PC-9 (cell line): ENCODE measurements around the gene MTREX. TPM values are rescaled to one million over a fixed set of nuclear protein-coding genes. Genes with fewer than 3 reads are reported as not detected.

Source experiments
- BruUV-seq: library from RNA; stranded (reverse); fragments of 400-500 nt; replicated peaks from 2 replicates; lab custom pipeline; 2021; lab: Mats Ljungman, UMichigan
- CTCF ChIA-PET: fragments of 300-600 bp; sonication (Branson Sonifier 250); formaldehyde crosslinking; loops from one replicate; lab custom pipeline; 2022; ENCODE audit warnings: antibody characterized with exemption; lab: Charles Lee
- POLR2A ChIA-PET: fragments of 300-600 bp; sonication (Branson Sonifier 250); formaldehyde crosslinking; loops from one replicate; lab custom pipeline; 2022; ENCODE audit warnings: antibody characterized with exemption; ENCODE audit not compliant: unreplicated experiment; lab: Charles Lee
- DNase-seq, 2 experiments: peaks; one replicate each; pipeline versions ENCODE4 v3.0.0 to v3.0.0-alpha.2; 2015 to 2022; ENCODE audit warnings: mixed read lengths in 1 of 2
- H2AFZ ChIP-seq: fragments of 200-600 bp; sonication (generic); 2 replicates; pipeline ENCODE4 v1.8.1; 2017; ENCODE audit warnings: antibody characterized with exemption
- H3F3A ChIP-seq: fragments of 200-600 bp; sonication (generic); 2 replicates; pipeline ENCODE4 v1.8.1; 2017; ENCODE audit warnings: antibody characterized with exemption, mild to moderate bottlenecking, low read depth; ENCODE audit not compliant: insufficient read depth
- H3K27ac ChIP-seq: fragments of 200-600 bp; sonication (generic); 2 replicates; pipeline ENCODE4 v1.6.1; 2016; ENCODE audit warnings: mixed run types
- H3K27me3 ChIP-seq: fragments of 200-600 bp; sonication (generic); 2 replicates; pipeline ENCODE4 v1.6.1; 2016; ENCODE audit warnings: low read depth, mixed run types; ENCODE audit not compliant: insufficient read depth
- H3K36me3 ChIP-seq: fragments of 200-600 bp; sonication (generic); 2 replicates; pipeline ENCODE4 v1.6.1; 2016; ENCODE audit warnings: low read depth, mixed run types
- H3K4me1 ChIP-seq: fragments of 200-600 bp; sonication (generic); replicated peaks from 2 replicates; pipeline ENCODE4 v1.6.1; 2016; ENCODE audit warnings: mixed run types; ENCODE audit not compliant: insufficient read depth
- H3K4me2 ChIP-seq: fragments of 200-600 bp; sonication (generic); 2 replicates; pipeline ENCODE4 v1.6.1; 2017; ENCODE audit warnings: mixed run types
- H3K4me3 ChIP-seq: fragments of 200-600 bp; sonication (generic); 2 replicates; pipeline ENCODE4 v1.6.1; 2016; ENCODE audit warnings: mixed run types
- H3K79me2 ChIP-seq: fragments of 200-600 bp; sonication (generic); 2 replicates; pipeline ENCODE4 v1.6.1; 2017; ENCODE audit warnings: low read depth, mixed run types
- H3K9me2 ChIP-seq: fragments of 200-600 bp; sonication (generic); 2 replicates; pipeline ENCODE4 v1.8.1; 2017; ENCODE audit warnings: mild to moderate bottlenecking; ENCODE audit not compliant: insufficient read depth
- H3K9me3 ChIP-seq: fragments of 200-600 bp; sonication (generic); 2 replicates; pipeline ENCODE4 v1.8.1; 2016; ENCODE audit warnings: low read depth; ENCODE audit not compliant: insufficient read depth
- H4K20me1 ChIP-seq: fragments of 200-600 bp; sonication (generic); 2 replicates; pipeline ENCODE4 v1.8.1; 2017; ENCODE audit not compliant: insufficient read depth
- CTCF ChIP-seq: fragments of 200-600 bp; sonication (generic); conservative IDR thresholded peaks from 2 replicates; pipeline ENCODE4 v1.6.1; 2017; ENCODE audit warnings: mixed run types, antibody characterized with exemption, mild to moderate bottlenecking, moderate library complexity
- EZH2 ChIP-seq: fragments of 200-600 bp; sonication (generic); IDR thresholded peaks from 2 replicates; pipeline ENCODE4 v1.8.0; 2017; ENCODE audit warnings: antibody characterized with exemption, low read depth
- intact Hi-C: fragments of 100-400 bp; cut with micrococcal nuclease; formaldehyde crosslinking; loops from one replicate; pipeline ENCODE4 v1.10.0; 2022; ENCODE audit not compliant: unreplicated experiment
- total RNA-seq: library from RNA; stranded (reverse); gene quantifications from 2 replicates; pipeline ENCODE4 v1.2.3, GENCODE V29; 2021

MTREX gene
- total RNA-seq, 1 experiment from 2014 or later = 56.7 TPM

GRCh38 chr5:55371145-55371544 is 63.4 kb downstream of the MTREX start:
- intact Hi-C loops = no loop called here
- no peaks in the 10 kb centered on the region; the same call in 1 of the 2 replicates for H3K9me3 ChIP-seq
- BruUV-seq = no TSS peak
- H3K4me2 ChIP-seq = no peak overlapping the region
- peaks cover 35% of the 10 kb centered on the region for H3K36me3 ChIP-seq
- CTCF ChIA-PET = no interaction called here
- H3K27me3 ChIP-seq = no peaks in the 10 kb centered on the region
- no peaks in the 10 kb centered on the region for H3K4me1 ChIP-seq
- no peaks in the 10 kb centered on the region for H3K79me2 ChIP-seq
- TF ChIP-seq CTCF (no peak), EZH2 (no peak)
- no peaks in the 10 kb centered on the region; the same call in 1 of the 2 replicates for H3K9me2 ChIP-seq
- POLR2A ChIA-PET = no interaction called here
- H4K20me1 ChIP-seq = no peaks in the 10 kb centered on the region
- H3K4me3 ChIP-seq = no peak overlapping the region
- no peak overlapping the region for H2AFZ ChIP-seq
- no peaks in the 10 kb centered on the region for H3F3A ChIP-seq
- H3K27ac ChIP-seq = no peak overlapping the region
- DNase-seq = no peak

GRCh38 chr5:55372130-55372925 is 64.5 kb downstream of the MTREX start:
- Histone ChIP-seq H3F3A (no peaks in the 10 kb centered on the region), H3K36me3 (peaks cover 33% of the 10 kb centered on the region), H3K4me3 (no peak overlapping the region), H3K4me1 (no peaks in the 10 kb centered on the region), H4K20me1 (no peaks in the 10 kb centered on the region), H2AFZ (no peak overlapping the region), H3K4me2 (no peak overlapping the region), H3K79me2 (no peaks in the 10 kb centered on the region), H3K9me3 (no peaks in the 10 kb centered on the region; the same call in 1 of the 2 replicates), H3K27me3 (no peaks in the 10 kb centered on the region), H3K9me2 (no peaks in the 10 kb centered on the region; the same call in 1 of the 2 replicates), H3K27ac (no peak overlapping the region)
- intact Hi-C loops = no loop called here
- DNase-seq = no peak
- TF ChIP-seq CTCF = no peak
- TF ChIP-seq EZH2 = no peak
- BruUV-seq = no TSS peak
- POLR2A ChIA-PET = no interaction called here
- CTCF ChIA-PET = no interaction called here

- Histone ChIP-seq H3K4me3 (no peak overlapping the region), H3K36me3 (peaks cover 20% of the 10 kb centered on the region), H2AFZ (no peak overlapping the region), H3K4me1 (no peaks in the 10 kb centered on the region), H3K27ac (no peak overlapping the region), H3F3A (no peaks in the 10 kb centered on the region), H3K27me3 (no peaks in the 10 kb centered on the region), H4K20me1 (no peaks in the 10 kb centered on the region), H3K79me2 (no peaks in the 10 kb centered on the region), H3K9me2 (no peaks in the 10 kb centered on the region), H3K9me3 (no peaks in the 10 kb centered on the region; the same call in 1 of the 2 replicates), H3K4me2 (no peak overlapping the region)
- BruUV-seq = no TSS peak
- CTCF ChIA-PET = interaction anchor here (0.6 kb wide), 1 partner anchor 19 kb away, joined by 3 read pairs; no protein-coding TSS in a partner anchor
- intact Hi-C loops = no loop called here
- no peak for DNase-seq
- POLR2A ChIA-PET = no interaction called here
- TF ChIP-seq EZH2 (no peak), CTCF (no peak)
Measured at GRCh38 chr5:55377810-55378209, 70.0 kb downstream of the MTREX start.
